ENCODE data around the gene CYSRT1.

Gene CYSRT1

GRCh38 chr9:137212520-137212919 lies 12.5 kb upstream of the CYSRT1 start:
- no peak for DNase-seq (ENCODE audit: low read depth)

- DNase-seq (ENCODE audit: low read depth), result no peak
These were observed 11.6 kb upstream of the CYSRT1 start for GRCh38 chr9:137213160-137214060.

GRCh38 chr9:137214620-137215019 lies 10.4 kb upstream of the CYSRT1 start:
- DNase-seq (ENCODE audit: low read depth), result no peak

- no peak for DNase-seq (ENCODE audit: low read depth)
These were observed 9.6 kb upstream of the CYSRT1 start for GRCh38 chr9:137215196-137215986.

GRCh38 chr9:137216188-137216965 lies 8.6 kb upstream of the CYSRT1 start:
- no peak for DNase-seq (ENCODE audit: low read depth)

GRCh38 chr9:137217276-137218211 lies 7.4 kb upstream of the CYSRT1 start:
- no peak for DNase-seq (ENCODE audit: low read depth)

- DNase-seq (ENCODE audit: low read depth), result no peak
These were observed 6.7 kb upstream of the CYSRT1 start for GRCh38 chr9:137218212-137218753.

- no peak for DNase-seq (ENCODE audit: low read depth)
These were observed 6.2 kb upstream of the CYSRT1 start for GRCh38 chr9:137218754-137219271.

- no peak for DNase-seq (ENCODE audit: low read depth)
These were observed 5.1 kb upstream of the CYSRT1 start for GRCh38 chr9:137219757-137220316.

- no peak for DNase-seq (ENCODE audit: low read depth)
These were observed 4.5 kb upstream of the CYSRT1 start for GRCh38 chr9:137220317-137221094.

GRCh38 chr9:137221095-137221505 lies 3.9 kb upstream of the CYSRT1 start:
- no peak for DNase-seq (ENCODE audit: low read depth)

GRCh38 chr9:137221506-137222111 lies 3.4 kb upstream of the CYSRT1 start:
- no peak for DNase-seq (ENCODE audit: low read depth)

GRCh38 chr9:137222190-137223077 lies 2.5 kb upstream of the CYSRT1 start, which contains the start of gene RNF208:
Gene RNF208 (minus strand): TSS chr9:137222240. CDS start chr9:137221212, 1,028 bp downstream.
- DNase-seq (ENCODE audit: low read depth), result no peak

GRCh38 chr9:137223078-137223970 lies 1.6 kb upstream of the CYSRT1 start:
- peak; percentile 98 for DNase-seq (ENCODE audit: low read depth)

- DNase-seq (ENCODE audit: low read depth), result no peak
These were observed 841 bp downstream of the CYSRT1 start for GRCh38 chr9:137225699-137226331.

- DNase-seq (ENCODE audit: low read depth), result no peak
These were observed 1.5 kb downstream of the CYSRT1 start for GRCh38 chr9:137226338-137227053.

Measured in stimulated activated CD4-positive, alpha-beta T cell treated with anti-CD3 and anti-CD28 coated beads, Interleukin-2, amount 100 ng/mL, for 4 hours (primary cell).